ENCODE measurements around the gene PRR19. TPM values are rescaled to one million over a fixed set of nuclear protein-coding genes. Genes with fewer than 3 reads are reported as not detected.

The PRR19 gene
- total RNA-seq, 2 experiments from 2014 or later: 0.38 to 0.49 TPM

GRCh38 chr19:42355896-42356295, 54.0 kb downstream of the PRR19 start:
- no peak for TF ChIP-seq CTCF (IDR thresholded peaks at IDR 0.05)
- ChIA-PET POLR2A (no interaction called here), CTCF (no interaction called here)
- H3K27ac Mint-ChIP-seq: no peak overlapping the region
- H3K4me1 Mint-ChIP-seq (ENCODE audit: low read depth): no peaks in the 10 kb centered on the region
- no peak overlapping the region for H3K4me3 Mint-ChIP-seq
- intact Hi-C loops (cut with micrococcal nuclease): no loop called here
- no peaks in the 10 kb centered on the region for H3K36me3 Mint-ChIP-seq (ENCODE audit: low read depth)
- H3K27me3 Mint-ChIP-seq: no peaks in the 10 kb centered on the region
- ATAC-seq (no peak), DNase-seq (no peak)
- H3K9me3 Mint-ChIP-seq: no peaks in the 10 kb centered on the region

GRCh38 chr19:42356686-42357085, 54.8 kb downstream of the PRR19 start:
- DNase-seq: no peak
- H3K4me3 Mint-ChIP-seq: no peak overlapping the region
- H3K27me3 Mint-ChIP-seq: no peaks in the 10 kb centered on the region
- CTCF ChIA-PET: no interaction called here
- H3K36me3 Mint-ChIP-seq (ENCODE audit: low read depth): no peaks in the 10 kb centered on the region
- TF ChIP-seq CTCF (IDR thresholded peaks at IDR 0.05): no peak
- POLR2A ChIA-PET: no interaction called here
- intact Hi-C loops (cut with micrococcal nuclease): no loop called here
- no peak for ATAC-seq
- H3K9me3 Mint-ChIP-seq: no peaks in the 10 kb centered on the region
- H3K4me1 Mint-ChIP-seq (ENCODE audit: low read depth): no peaks in the 10 kb centered on the region
- no peak overlapping the region for H3K27ac Mint-ChIP-seq

- ATAC-seq: no peak
- intact Hi-C loops (cut with micrococcal nuclease): no loop called here
- CTCF ChIA-PET: no interaction called here
Measured at GRCh38 chr19:42357290-42357689, 55.4 kb downstream of the PRR19 start.

More at GRCh38 chr19:42357290-42357689, 55.4 kb downstream of the PRR19 start:
- no peak for TF ChIP-seq CTCF (IDR thresholded peaks at IDR 0.05)
- POLR2A ChIA-PET: no interaction called here
- Mint-ChIP-seq H3K9me3 (no peaks in the 10 kb centered on the region), H3K4me1 (ENCODE audit: low read depth) (no peaks in the 10 kb centered on the region), H3K27ac (no peak overlapping the region), H3K36me3 (ENCODE audit: low read depth) (no peaks in the 10 kb centered on the region), H3K4me3 (no peak overlapping the region), H3K27me3 (no peaks in the 10 kb centered on the region)
- DNase-seq: no peak

Small RNA genes within 50 kb of the gene (microRNA-seq; reads per million reads assigned to microRNA genes)
- gene MIR8077 (ENCODE audit: borderline microRNAs expressed, borderline replicate concordance): not detected

Other genes starting within 250 kb of the PRR19 start
- under 1 TPM; 0.63 to 0.95 TPM for gene GRIK5, start 231.9 kb upstream of the PRR19 start, total RNA-seq
- 10 to 100 TPM; 12.4 to 12.8 TPM for gene ZNF574, start 226.0 kb upstream of the PRR19 start, total RNA-seq
- gene POU2F2, start 169.7 kb upstream of the PRR19 start, total RNA-seq: 10 to 100 TPM; 37.7 to 40.7 TPM
- 10 to 100 TPM; 21.7 to 22.5 TPM for gene DEDD2, start 84.5 kb upstream of the PRR19 start, total RNA-seq
- 10 to 100 TPM; 12.0 to 12.3 TPM for gene ZNF526, start 81.8 kb upstream of the PRR19 start, total RNA-seq
- gene GSK3A, start 59.5 kb upstream of the PRR19 start, total RNA-seq: 10 to 100 TPM; 30.5 to 31.7 TPM
- 10 to 100 TPM; 60.0 to 69.2 TPM for gene ERF, start 47.0 kb upstream of the PRR19 start, total RNA-seq
- gene CIC, start 32.9 kb upstream of the PRR19 start, total RNA-seq: 10 to 100 TPM; 60.7 to 65.6 TPM
- gene PAFAH1B3, start 492 bp downstream of the PRR19 start, total RNA-seq: 10 to 100 TPM; 39.1 to 42.4 TPM
- gene TMEM145, start 11.2 kb downstream of the PRR19 start, total RNA-seq: 1 to 10 TPM; 3.0 to 3.2 TPM
- 1 to 10 TPM; 7.0 to 8.0 TPM for gene MEGF8, start 23.5 kb downstream of the PRR19 start, total RNA-seq
- gene CNFN, start 88.2 kb downstream of the PRR19 start, total RNA-seq: not detected
- gene LIPE, start 125.3 kb downstream of the PRR19 start, total RNA-seq: 10 to 100 TPM; 28.4 to 34.3 TPM
- gene CXCL17, start 140.8 kb downstream of the PRR19 start, total RNA-seq: not detected
- 1 to 10 TPM; 5.2 to 5.3 TPM for gene CEACAM1, start 226.3 kb downstream of the PRR19 start, total RNA-seq